ENCODE data around the gene CRYBB3.

CRYBB3 gene

DNA sequence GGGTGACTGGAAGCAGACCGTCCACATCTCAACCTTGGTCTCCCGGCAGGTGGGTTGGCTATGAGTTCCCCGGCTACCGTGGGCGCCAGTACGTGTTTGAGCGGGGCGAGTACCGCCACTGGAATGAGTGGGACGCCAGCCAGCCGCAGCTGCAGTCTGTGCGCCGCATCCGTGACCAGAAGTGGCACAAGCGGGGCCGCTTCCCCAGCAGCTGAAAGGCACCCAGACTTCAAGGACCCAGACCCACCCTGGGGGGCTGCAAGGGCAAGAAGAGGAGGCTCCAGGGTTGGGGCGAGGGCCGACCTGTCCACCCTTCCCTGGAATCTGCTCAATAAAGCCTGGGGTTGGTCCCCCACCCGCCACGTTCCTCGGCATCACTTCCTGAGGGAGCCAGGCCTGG is 7.3 kb downstream of the CRYBB3 start:
- TF ChIP-seq, protein P1, sequence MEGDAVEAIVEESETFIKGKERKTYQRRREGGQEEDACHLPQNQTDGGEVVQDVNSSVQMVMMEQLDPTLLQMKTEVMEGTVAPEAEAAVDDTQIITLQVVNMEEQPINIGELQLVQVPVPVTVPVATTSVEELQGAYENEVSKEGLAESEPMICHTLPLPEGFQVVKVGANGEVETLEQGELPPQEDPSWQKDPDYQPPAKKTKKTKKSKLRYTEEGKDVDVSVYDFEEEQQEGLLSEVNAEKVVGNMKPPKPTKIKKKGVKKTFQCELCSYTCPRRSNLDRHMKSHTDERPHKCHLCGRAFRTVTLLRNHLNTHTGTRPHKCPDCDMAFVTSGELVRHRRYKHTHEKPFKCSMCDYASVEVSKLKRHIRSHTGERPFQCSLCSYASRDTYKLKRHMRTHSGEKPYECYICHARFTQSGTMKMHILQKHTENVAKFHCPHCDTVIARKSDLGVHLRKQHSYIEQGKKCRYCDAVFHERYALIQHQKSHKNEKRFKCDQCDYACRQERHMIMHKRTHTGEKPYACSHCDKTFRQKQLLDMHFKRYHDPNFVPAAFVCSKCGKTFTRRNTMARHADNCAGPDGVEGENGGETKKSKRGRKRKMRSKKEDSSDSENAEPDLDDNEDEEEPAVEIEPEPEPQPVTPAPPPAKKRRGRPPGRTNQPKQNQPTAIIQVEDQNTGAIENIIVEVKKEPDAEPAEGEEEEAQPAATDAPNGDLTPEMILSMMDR (IDR thresholded peaks at IDR 0.05; ENCODE audit: low read depth, low read length): no peak
- no peak overlapping the region for H3K4me3 ChIP-seq (replicated peaks in 1 of 2; ENCODE audit: low read depth in 2 of 2, low read length in 2 of 2)
- DNase-seq (ENCODE audit: low read depth in 2 of 2): no peak

DNA sequence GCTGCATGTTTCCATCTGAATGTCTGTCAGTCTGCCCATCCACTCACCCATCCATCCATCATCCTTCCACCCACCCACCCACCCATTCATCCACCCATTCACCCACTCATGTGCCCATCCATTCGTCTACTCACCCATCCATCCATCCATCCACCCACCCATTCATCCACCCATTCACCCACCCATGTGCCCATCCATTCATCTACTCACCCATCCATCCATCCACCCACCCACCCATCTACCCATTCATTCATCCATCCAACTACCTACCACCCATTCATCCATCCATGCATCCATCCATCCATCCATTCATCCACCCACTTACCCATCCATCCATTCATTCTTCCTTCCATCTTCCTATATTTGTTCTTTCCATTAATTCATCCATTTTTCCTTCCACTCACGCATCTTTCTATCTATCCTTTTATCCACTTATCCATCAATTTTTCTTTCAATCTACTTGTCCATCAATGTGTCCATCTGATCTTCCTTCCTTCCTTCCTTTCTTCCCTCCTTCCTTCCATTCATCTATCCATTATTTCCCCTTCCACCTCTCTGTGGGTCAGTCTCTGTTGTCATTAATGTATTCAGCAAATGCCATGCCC is 8.0 kb downstream of the CRYBB3 start:
- DNase-seq (ENCODE audit: low read depth in 2 of 2): no peak
- H3K4me3 ChIP-seq (replicated peaks in 1 of 2; ENCODE audit: low read depth in 2 of 2, low read length in 2 of 2): no peak overlapping the region
- TF ChIP-seq, protein P1 (IDR thresholded peaks at IDR 0.05; ENCODE audit: low read depth, low read length): no peak

DNA sequence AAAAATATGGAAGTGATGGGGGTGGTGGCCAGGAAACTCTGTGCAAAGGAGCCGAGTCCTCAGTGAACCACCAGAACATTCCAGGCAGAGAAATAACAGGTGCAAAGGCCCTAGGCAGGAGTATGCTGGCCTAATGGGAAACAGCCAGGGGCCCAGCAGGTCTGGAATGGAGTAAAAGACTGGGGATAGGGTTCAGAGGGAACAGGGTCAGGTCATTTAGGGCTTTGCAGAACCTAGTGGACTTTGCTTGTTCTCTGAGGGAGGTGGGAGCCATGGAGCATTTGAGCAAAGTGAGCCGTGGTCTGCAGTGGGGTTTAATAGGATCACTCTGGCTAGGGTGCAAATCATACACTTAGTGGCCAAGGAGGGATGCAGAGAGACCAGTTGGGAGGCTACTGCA is 8.7 kb downstream of the CRYBB3 start:
- H3K4me3 ChIP-seq (replicated peaks in 1 of 2; ENCODE audit: low read depth in 2 of 2, low read length in 2 of 2): no peak overlapping the region
- TF ChIP-seq, protein P1 (IDR thresholded peaks at IDR 0.05; ENCODE audit: low read depth, low read length): no peak
- no peak for DNase-seq (ENCODE audit: low read depth in 2 of 2)

DNA sequence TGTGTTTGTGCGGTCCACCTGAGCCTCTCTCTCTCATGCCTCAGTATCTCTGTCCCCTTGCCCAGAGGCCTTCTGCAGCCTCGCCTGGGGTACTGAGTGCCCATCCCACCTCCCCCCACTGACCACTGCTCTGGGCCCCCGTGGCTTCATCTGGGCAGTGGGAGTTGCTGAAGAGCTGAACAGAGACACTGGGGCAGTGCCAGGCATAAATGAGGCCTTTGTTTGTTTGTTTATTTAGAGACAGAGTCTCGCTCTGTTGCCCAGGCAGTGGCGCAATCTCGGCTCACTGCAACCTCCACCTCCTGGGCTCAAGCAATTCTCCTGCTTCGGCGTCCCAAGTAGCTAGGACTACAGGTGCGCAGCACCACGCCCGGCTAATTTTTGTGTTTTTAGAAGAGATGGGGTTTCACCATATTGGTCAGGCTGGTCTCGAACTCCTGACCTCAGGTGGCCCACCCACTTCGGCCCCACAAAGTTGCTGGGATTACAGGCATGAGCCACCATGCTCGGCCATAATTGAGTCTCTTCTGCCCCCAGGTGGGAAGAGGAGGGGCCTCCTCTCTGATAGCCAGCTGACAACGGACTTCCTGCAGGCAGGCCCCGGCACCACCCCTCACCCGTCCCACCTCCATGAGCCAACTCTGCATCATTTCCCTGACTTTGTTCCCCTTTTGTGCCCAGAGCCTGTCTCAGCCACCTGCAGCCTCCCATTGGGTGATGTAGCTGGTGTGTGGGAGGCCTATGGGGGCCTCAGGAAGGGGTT is 9.3 kb downstream of the CRYBB3 start:
- no peak for DNase-seq (ENCODE audit: low read depth in 2 of 2)
- TF ChIP-seq, protein P1 (IDR thresholded peaks at IDR 0.05; ENCODE audit: low read depth, low read length): no peak
- H3K4me3 ChIP-seq (replicated peaks in 1 of 2; ENCODE audit: low read depth in 2 of 2, low read length in 2 of 2): no peak overlapping the region

DNA sequence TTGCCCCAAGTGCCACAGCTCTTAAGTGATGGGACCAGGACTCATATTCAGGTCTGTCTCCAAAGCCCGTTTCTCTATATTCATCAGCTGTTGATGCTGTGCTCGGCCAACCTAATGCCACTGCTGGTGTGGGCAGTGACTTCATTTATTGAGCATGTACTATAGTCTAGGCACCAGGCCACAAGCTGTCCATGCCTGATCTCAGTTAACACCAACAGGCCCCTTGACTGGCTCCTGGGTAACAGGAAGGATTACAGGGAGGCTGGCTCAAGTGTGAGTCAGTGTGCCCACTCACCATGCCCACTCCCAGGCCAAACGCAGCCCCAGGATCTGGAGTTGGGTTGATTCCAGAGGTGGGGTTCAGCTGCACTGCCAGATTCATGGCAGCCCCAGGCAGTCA is 11.1 kb downstream of the CRYBB3 start:
- no peak for DNase-seq (ENCODE audit: low read depth in 2 of 2)
- no peak overlapping the region for H3K4me3 ChIP-seq (replicated peaks in 1 of 2; ENCODE audit: low read depth in 2 of 2, low read length in 2 of 2)
- TF ChIP-seq, protein P1 (IDR thresholded peaks at IDR 0.05; ENCODE audit: low read depth, low read length): no peak

DNA sequence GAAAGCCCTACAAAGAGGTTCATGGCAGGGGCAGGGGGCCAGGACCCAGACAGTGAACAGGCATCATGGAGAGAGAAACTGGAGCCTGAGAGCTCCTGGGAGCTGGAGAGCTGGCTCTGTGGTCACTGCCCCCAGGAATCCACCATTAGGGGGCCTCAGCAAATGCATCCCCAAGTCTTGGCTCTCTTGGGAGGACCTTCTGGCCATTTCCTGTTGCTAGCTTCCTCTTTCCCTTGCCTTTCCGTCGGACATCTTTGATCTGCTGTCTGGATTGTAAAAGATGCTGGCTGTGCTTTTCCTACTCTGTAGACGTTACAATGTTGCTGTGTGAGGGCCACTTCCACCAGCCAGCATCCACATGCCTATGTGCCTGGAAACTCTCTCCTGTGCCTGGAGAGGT is 12.7 kb downstream of the CRYBB3 start:
- H3K4me3 ChIP-seq (replicated peaks in 1 of 2; ENCODE audit: low read depth in 2 of 2, low read length in 2 of 2): no peak overlapping the region
- TF ChIP-seq, protein P1 (IDR thresholded peaks at IDR 0.05; ENCODE audit: low read depth, low read length): no peak

More for the DNA sequence above, 12.7 kb downstream of the CRYBB3 start:
- no peak for DNase-seq (ENCODE audit: low read depth in 2 of 2)

Data from cardiac fibroblast (primary cell).